Subcutaneous abdominal adipose tissue (tissue), 5 donors: ENCODE data around the gene MUC7.

ENCODE experiments used
- H3K27ac ChIP-seq: one replicate; pipeline ENCODE4 v1.7.0; 2013; ENCODE audit warnings: low read depth, mild to moderate bottlenecking, inconsistent platforms, low read length, moderate library complexity
- H3K27me3 ChIP-seq, 5 donors: one replicate each; pipeline ENCODE4 v1.7.0; 2013; ENCODE audit warnings: low read length in 5 of 5, inconsistent platforms in 1 of 5; ENCODE audit not compliant: control insufficient read depth in 5 of 5, insufficient read depth in 4 of 5
- H3K36me3 ChIP-seq, 5 donors: one replicate each; pipeline ENCODE4 v1.7.0; 2013; ENCODE audit warnings: low read length in 5 of 5; ENCODE audit not compliant: control insufficient read depth in 5 of 5, insufficient read depth in 5 of 5
- H3K4me1 ChIP-seq, 5 donors: one replicate each; pipeline ENCODE4 v1.7.0; 2013; ENCODE audit warnings: low read length in 5 of 5, mild to moderate bottlenecking in 3 of 5, moderate library complexity in 1 of 5; ENCODE audit not compliant: control insufficient read depth in 5 of 5, insufficient read depth in 5 of 5
- H3K4me3 ChIP-seq, 5 donors: one replicate each; pipeline ENCODE4 v1.7.0; 2013; ENCODE audit warnings: low read length in 5 of 5, low read depth in 1 of 5
- H3K9ac ChIP-seq, 5 donors: one replicate each; pipeline ENCODE4 v1.7.0; 2013; ENCODE audit warnings: low read length in 5 of 5, mild to moderate bottlenecking in 4 of 5, moderate library complexity in 3 of 5
- H3K9me3 ChIP-seq, 5 donors: one replicate each; pipeline ENCODE4 v1.7.0; 2013; ENCODE audit warnings: low read length in 5 of 5; ENCODE audit not compliant: control insufficient read depth in 5 of 5
- donor health status: healthy.
- donor health status: healthy.
- donor health status: healthy.
- donor health status: healthy.
- donor health status: healthy.

The MUC7 gene

GRCh38 chr4:70530997-70531396 is 59.0 kb downstream of the MUC7 start:
- no peaks in the 10 kb centered on the region for H3K27me3 ChIP-seq
- H3K4me3 ChIP-seq: no peak overlapping the region
- H3K27ac ChIP-seq: no peak overlapping the region
- H3K9ac ChIP-seq: no peak overlapping the region
- H3K9me3 ChIP-seq: no peaks in the 10 kb centered on the region
- H3K4me1 ChIP-seq: no peaks in the 10 kb centered on the region
- no peaks in the 10 kb centered on the region for H3K36me3 ChIP-seq

DNA sequence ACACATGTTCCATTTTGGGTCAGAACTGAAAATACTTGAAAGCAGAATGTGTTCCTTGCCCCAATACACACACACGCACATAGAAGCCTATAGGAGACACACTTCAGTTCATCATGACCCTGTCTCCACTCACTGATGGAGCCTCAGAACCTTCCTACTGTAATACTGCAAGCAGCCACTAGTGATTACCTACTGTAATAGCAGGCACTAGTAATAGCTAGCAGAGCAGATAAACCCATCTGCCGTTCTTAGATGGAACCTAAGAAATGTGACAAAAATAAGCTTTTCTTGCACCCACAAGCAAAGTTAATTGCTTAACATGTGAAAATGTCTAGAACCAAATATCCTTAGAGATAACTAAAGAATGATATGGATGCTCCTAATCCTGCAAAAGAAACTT is 60.0 kb downstream of the MUC7 start:
- H3K36me3 ChIP-seq: no peaks in the 10 kb centered on the region

More for the DNA sequence above, 60.0 kb downstream of the MUC7 start:
- Histone ChIP-seq H3K4me1 (no peaks in the 10 kb centered on the region), H3K9me3 (no peaks in the 10 kb centered on the region), H3K4me3 (no peak overlapping the region), H3K27me3 (no peaks in the 10 kb centered on the region), H3K9ac (no peak overlapping the region), H3K27ac (no peak overlapping the region)
